ENCODE results near the gene GFM2. TPM values are rescaled to one million over a fixed set of nuclear protein-coding genes. Genes with fewer than 3 reads are reported as not detected.
"Not testable (repeated sequence)": the region's sequence is repeated elsewhere in the genome, so short reads cannot be mapped to it uniquely, and the experiment has no call there.

The GFM2 gene
- total RNA-seq, 1 donor from 2014 or later: 38.9 TPM

DNA sequence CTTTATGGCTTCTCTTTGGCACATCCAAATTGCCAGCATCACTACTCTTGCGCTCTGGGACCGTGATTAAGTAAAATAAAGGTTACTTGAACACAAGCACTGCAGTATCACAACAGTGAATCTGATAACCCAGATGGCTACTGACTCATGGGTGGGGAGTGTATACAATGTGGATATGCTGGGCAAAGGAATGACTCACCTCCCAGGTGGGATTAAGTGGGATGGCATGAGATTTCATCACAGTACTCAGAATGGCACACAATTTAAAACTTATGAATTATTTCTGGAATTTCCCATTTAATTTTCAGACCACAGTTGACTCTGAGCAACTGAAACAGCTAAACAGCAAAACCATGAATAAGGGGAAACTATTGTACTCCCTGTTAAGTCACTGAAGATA lies 4.3 kb downstream of the GFM2 start:
- Mint-ChIP-seq H3K4me3 (ENCODE audit: unreplicated experiment) (no peak overlapping the region), H3K27ac (ENCODE audit: unreplicated experiment) (peak overlapping the region; percentile 96), H3K4me1 (ENCODE audit: low read depth, unreplicated experiment) (peaks cover 36% of the 10 kb centered on the region), H3K27me3 (ENCODE audit: low read depth, unreplicated experiment) (no peaks in the 10 kb centered on the region), H3K9me3 (ENCODE audit: unreplicated experiment) (no peaks in the 10 kb centered on the region), H3K36me3 (ENCODE audit: low read depth, unreplicated experiment) (peaks cover 11% of the 10 kb centered on the region)
- Histone ChIP-seq H3K27me3 (ENCODE audit: insufficient read depth, low read length) (no peaks in the 10 kb centered on the region), H4K20me1 (ENCODE audit: insufficient read depth, low read length) (peaks cover under 1% of the 10 kb centered on the region), H3K4me3 (ENCODE audit: insufficient read depth, low read depth, low read length) (no peak overlapping the region), H3K4me2 (ENCODE audit: low read length) (peak overlapping the region; percentile 17), H3K79me2 (ENCODE audit: insufficient read depth, low read length) (peaks cover 51% of the 10 kb centered on the region), H3K9ac (ENCODE audit: low read length) (no peak overlapping the region), H3K36me3 (ENCODE audit: insufficient read depth, low read length) (peaks cover 18% of the 10 kb centered on the region), H3K9me3 (ENCODE audit: insufficient read depth, low read depth, low read length) (no peaks in the 10 kb centered on the region), H3K4me1 (ENCODE audit: insufficient read depth, low read length) (peaks cover 3% of the 10 kb centered on the region), H3K27ac (ENCODE audit: low read depth, low read length) (peak overlapping the region; percentile 29), H2AFZ (ENCODE audit: low read depth, low read length) (no peak overlapping the region)
- no peak for TF ChIP-seq EZH2 (IDR thresholded peaks at IDR 0.05; ENCODE audit: insufficient read depth, low read length)
- TF ChIP-seq, protein P1, sequence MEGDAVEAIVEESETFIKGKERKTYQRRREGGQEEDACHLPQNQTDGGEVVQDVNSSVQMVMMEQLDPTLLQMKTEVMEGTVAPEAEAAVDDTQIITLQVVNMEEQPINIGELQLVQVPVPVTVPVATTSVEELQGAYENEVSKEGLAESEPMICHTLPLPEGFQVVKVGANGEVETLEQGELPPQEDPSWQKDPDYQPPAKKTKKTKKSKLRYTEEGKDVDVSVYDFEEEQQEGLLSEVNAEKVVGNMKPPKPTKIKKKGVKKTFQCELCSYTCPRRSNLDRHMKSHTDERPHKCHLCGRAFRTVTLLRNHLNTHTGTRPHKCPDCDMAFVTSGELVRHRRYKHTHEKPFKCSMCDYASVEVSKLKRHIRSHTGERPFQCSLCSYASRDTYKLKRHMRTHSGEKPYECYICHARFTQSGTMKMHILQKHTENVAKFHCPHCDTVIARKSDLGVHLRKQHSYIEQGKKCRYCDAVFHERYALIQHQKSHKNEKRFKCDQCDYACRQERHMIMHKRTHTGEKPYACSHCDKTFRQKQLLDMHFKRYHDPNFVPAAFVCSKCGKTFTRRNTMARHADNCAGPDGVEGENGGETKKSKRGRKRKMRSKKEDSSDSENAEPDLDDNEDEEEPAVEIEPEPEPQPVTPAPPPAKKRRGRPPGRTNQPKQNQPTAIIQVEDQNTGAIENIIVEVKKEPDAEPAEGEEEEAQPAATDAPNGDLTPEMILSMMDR (IDR thresholded peaks at IDR 0.05; ENCODE audit: insufficient read depth, low read depth, low read length): no peak
- DNase-seq (ENCODE audit: low read depth): peak; percentile 76
- FAIRE-seq: no peak

DNA sequence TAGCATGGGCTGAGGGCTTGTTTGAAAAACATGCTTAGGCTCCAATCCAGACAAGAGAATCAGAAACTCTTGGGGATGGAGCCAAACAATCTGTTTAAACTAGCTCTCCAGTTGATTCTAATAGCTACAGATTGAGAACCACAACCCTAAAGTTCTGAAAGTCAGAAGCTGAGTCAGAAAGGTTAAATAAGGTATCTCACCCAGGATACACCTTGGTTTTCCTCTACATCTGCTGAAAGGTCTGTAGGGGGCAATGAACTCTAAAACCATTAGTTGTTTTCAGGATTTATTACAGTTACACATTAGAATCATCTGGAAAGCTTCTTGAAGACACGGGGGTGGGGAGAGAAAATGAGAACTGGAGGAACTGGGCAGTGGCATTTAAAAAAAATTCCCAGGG lies 5.7 kb downstream of the GFM2 start:
- H3K4me1 Mint-ChIP-seq (ENCODE audit: low read depth, unreplicated experiment): peaks cover 35% of the 10 kb centered on the region

DNA sequence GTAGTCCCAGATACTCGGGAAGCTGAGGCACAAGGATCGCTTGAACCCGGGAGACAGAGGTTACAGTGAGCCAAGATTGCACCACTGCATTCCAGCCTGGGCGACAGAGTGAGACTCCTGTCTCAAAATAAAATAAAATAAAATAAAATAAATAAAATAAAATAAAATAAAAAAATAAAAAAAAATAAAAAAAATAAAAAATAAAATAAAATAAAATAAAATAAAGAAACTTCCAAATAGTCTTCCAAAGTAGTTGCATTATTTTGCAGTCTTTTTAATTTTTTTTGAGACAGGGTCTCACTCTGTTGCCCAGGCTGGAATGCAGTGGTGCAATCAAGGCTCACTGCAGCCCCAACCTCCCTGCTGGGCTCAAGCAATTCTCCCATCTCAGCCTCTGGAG lies 18.2 kb downstream of the GFM2 start:
- H3K79me2 ChIP-seq (ENCODE audit: insufficient read depth, low read length); H3K27me3 ChIP-seq (ENCODE audit: insufficient read depth, low read length); DNase-seq (ENCODE audit: low read depth); H3K27me3 Mint-ChIP-seq (ENCODE audit: low read depth, unreplicated experiment); H3K4me3 ChIP-seq (ENCODE audit: insufficient read depth, low read depth, low read length); H3K4me2 ChIP-seq (ENCODE audit: low read length); H3K4me3 Mint-ChIP-seq (ENCODE audit: unreplicated experiment); H3K4me1 Mint-ChIP-seq (ENCODE audit: low read depth, unreplicated experiment); H3K27ac ChIP-seq (ENCODE audit: low read depth, low read length); H4K20me1 ChIP-seq (ENCODE audit: insufficient read depth, low read length); H3K9me3 ChIP-seq (ENCODE audit: insufficient read depth, low read depth, low read length); H3K9me3 Mint-ChIP-seq (ENCODE audit: unreplicated experiment); H3K27ac Mint-ChIP-seq (ENCODE audit: unreplicated experiment); H2AFZ ChIP-seq (ENCODE audit: low read depth, low read length); H3K4me1 ChIP-seq (ENCODE audit: insufficient read depth, low read length); H3K9ac ChIP-seq (ENCODE audit: low read length); FAIRE-seq: not testable (repeated sequence)
- peaks cover 10% of the 10 kb centered on the region for H3K36me3 Mint-ChIP-seq (ENCODE audit: low read depth, unreplicated experiment)
- peaks cover 38% of the 10 kb centered on the region for H3K36me3 ChIP-seq (ENCODE audit: insufficient read depth, low read length)

More for the DNA sequence above, 5.7 kb downstream of the GFM2 start:
- Histone ChIP-seq H3K4me2 (ENCODE audit: low read length) (no peak overlapping the region), H3K4me3 (ENCODE audit: insufficient read depth, low read depth, low read length) (no peak overlapping the region), H3K27ac (ENCODE audit: low read depth, low read length) (no peak overlapping the region), H3K9me3 (ENCODE audit: insufficient read depth, low read depth, low read length) (no peaks in the 10 kb centered on the region), H4K20me1 (ENCODE audit: insufficient read depth, low read length) (no peaks in the 10 kb centered on the region), H3K4me1 (ENCODE audit: insufficient read depth, low read length) (peaks cover 3% of the 10 kb centered on the region), H3K79me2 (ENCODE audit: insufficient read depth, low read length) (peaks cover 38% of the 10 kb centered on the region), H2AFZ (ENCODE audit: low read depth, low read length) (no peak overlapping the region), H3K36me3 (ENCODE audit: insufficient read depth, low read length) (peaks cover 27% of the 10 kb centered on the region), H3K27me3 (ENCODE audit: insufficient read depth, low read length) (no peaks in the 10 kb centered on the region), H3K9ac (ENCODE audit: low read length) (no peak overlapping the region)
- no peaks in the 10 kb centered on the region for H3K9me3 Mint-ChIP-seq (ENCODE audit: unreplicated experiment)
- FAIRE-seq (peak; percentile 32), DNase-seq (ENCODE audit: low read depth) (no peak)
- no peak overlapping the region for H3K27ac Mint-ChIP-seq (ENCODE audit: unreplicated experiment)
- H3K36me3 Mint-ChIP-seq (ENCODE audit: low read depth, unreplicated experiment): peaks cover 17% of the 10 kb centered on the region
- no peak overlapping the region for H3K4me3 Mint-ChIP-seq (ENCODE audit: unreplicated experiment)
- no peaks in the 10 kb centered on the region for H3K27me3 Mint-ChIP-seq (ENCODE audit: low read depth, unreplicated experiment)
- TF ChIP-seq EZH2 (IDR thresholded peaks at IDR 0.05; ENCODE audit: insufficient read depth, low read length): no peak
- TF ChIP-seq, protein P1 (IDR thresholded peaks at IDR 0.05; ENCODE audit: insufficient read depth, low read depth, low read length): no peak

All from astrocyte (in vitro differentiated cells and primary cell).